Stimulated activated CD4-positive, alpha-beta T cell treated with anti-CD3 and anti-CD28 coated beads, Interleukin-12 subunit alpha, Interleukin-12 subunit beta, amount 100 ng/mL, for 24 hours (primary cell): Measurements from ENCODE around the gene DUSP9.
"Not testable (repeated sequence)": the region's sequence is repeated elsewhere in the genome, so short reads cannot be mapped to it uniquely, and the experiment has no call there.

Experiments used
- DNase-seq, 2 experiments: peaks; one replicate each; pipeline ENCODE4 v3.0.0-alpha.2; 2020; ENCODE audit warnings: low read depth in 2 of 2

Gene DUSP9, protein sequence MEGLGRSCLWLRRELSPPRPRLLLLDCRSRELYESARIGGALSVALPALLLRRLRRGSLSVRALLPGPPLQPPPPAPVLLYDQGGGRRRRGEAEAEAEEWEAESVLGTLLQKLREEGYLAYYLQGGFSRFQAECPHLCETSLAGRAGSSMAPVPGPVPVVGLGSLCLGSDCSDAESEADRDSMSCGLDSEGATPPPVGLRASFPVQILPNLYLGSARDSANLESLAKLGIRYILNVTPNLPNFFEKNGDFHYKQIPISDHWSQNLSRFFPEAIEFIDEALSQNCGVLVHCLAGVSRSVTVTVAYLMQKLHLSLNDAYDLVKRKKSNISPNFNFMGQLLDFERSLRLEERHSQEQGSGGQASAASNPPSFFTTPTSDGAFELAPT

DNA sequence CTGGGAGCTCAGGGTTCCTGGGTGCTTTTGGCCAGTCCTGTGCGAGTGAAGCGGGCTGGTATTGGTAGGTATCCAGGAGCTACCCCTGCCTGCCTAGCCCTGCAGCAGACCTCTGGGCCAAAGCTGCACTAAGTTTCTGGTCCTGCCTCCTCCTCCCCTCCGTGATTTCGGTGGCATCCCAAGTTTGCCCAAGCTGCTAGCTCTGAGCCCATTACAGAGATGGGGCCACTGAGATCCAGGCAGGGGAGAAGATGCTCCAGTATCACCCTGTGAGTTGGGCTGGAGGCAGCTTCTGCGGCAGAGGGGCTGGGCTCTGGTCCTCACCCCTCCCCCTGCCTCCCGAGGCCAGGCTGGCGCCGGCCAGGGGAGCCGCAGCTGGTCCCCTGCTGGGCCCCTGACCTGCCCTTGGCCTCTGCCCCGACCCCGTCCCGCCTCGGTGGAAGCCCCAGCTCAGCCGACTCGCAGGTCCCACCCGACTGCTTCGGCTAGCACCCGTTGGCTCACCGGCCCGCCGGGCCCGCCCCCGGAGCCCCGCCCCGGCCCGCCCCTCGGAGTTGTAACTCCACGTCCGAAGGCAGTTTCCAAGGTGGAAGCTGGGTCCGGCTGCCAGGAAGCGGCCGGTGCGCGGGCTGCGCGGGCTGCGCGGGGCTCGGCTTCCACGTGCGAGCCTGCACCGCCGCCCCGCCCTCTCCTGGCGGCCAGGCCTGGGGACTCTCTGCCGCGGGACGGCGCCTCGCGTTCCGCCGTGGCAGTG is at the start of gene DUSP9:
TSS of gene DUSP9 (plus strand) at position 584 of the 754 bp plus-strand sequence. CDS start 751 bp downstream, outside the sequence.
- no peak for DNase-seq

DNA sequence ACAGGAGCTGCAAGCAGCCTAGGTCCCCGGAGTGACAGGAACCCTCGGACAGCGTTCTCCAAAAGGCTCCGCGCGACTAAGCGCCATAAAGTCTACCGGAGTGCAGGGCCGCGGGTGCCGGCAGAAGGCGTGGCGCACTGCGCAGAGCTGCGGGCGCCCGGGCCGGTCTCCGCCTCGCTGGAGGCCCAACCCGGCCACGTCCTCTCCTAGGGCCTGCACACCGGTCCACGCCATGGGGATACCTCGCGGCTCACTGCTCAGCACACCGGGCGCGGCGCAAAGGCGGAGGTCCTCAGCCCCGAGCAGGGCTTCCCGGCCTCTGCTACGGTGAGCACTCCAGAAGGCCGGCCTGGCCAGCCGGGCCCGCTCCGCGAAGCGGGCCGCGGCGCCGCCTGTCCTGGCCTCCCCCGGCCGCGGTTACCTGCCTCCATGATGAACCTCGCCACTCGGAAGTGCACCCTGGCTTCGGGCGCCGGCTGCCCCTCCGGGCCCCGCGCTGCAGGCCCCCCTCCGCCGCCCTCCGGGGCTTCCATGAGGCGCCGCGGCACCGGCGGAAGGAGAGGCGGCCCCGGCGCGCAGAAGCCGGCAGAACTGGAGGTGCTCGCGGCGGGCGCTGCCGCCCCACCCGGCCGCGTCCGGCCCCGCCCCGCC is 48.3 kb upstream of the DUSP9 start, which contains the start of gene CCNQ:
TSS of gene CCNQ (minus strand) at position 599 of the 651 bp plus-strand sequence. CDS start at position 533, 66 bp downstream.
- no peak for DNase-seq

DNA sequence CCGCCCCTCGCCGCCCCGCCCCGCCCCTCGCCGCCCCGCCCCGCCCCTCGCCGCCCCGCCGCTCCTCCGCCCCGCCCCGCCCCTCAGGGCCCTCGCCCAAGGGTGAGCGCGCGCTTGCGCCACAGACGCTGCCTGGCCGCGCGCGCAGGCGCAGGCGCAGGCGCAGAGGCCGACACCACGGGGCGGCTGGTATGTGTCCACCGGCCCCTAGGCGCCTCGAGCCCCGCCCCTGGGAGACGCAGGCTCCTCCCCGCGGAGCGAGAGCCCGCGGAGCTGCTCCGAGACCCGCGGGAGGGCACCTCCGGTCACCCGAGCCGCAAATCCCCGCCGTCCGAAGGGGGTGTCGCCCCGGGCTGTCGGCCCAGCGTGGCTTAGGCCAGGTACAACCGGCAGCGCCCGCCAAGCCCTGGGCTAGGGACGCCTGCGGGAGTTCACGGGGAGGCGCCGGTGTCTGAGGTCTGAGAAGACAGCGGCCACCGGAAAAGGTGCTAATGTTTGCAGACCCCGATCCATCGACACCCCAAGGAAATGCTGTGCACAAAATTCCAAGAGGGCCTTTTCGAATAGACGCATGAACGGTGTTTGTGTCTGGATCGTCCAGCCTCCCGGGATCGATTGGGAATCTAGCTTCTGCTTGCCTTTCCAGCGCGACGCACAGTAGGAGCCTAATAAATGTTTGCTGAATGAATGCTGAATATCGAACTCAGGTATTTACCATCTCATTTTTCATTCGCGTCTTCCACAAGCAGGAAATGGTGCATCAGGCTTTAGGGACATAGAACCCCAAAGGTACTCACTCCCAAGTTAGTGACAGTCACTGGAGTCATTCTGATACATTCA is 47.6 kb upstream of the DUSP9 start:
- peak; percentile 71 to 74 for DNase-seq

DNA sequence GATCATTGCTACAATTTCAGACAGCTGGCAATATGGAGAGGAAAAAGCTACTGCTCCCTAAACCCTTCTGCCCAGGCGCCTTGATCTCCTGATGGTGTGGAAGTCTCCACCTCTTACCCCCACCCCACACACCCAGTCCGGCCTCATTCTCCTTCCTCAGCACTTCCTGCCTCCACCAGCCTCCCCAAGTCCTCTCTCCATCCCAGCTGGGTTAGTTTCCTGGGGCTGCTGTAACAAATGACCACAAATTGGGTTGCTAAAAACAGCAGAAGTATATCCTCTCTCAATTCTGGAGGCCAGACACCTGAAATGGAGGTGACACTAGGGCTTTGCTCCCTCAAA is 47.0 kb upstream of the DUSP9 start:
- peak in 1 of 2 experiments; percentile 10 for DNase-seq

DNA sequence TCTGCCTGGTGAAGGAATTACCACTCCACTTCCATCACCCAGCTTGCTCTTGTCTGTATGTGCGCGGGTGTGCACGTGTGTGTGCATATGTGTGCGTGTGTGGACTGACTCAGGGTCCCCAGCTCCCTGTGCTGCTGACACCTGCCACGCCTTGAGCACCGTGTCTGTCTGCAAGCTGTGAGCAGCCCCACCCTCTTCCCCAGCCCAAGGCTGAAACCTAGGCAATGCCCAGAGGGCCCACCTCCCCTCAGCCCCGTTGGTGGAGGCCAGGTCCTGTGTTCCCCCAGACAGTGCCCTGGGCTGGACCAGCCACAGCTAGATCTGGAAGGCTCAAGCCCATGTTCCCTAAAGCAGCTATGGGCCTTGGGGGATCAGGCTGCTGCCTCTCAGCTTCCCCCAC is 46.1 kb upstream of the DUSP9 start:
- no peak for DNase-seq

DNA sequence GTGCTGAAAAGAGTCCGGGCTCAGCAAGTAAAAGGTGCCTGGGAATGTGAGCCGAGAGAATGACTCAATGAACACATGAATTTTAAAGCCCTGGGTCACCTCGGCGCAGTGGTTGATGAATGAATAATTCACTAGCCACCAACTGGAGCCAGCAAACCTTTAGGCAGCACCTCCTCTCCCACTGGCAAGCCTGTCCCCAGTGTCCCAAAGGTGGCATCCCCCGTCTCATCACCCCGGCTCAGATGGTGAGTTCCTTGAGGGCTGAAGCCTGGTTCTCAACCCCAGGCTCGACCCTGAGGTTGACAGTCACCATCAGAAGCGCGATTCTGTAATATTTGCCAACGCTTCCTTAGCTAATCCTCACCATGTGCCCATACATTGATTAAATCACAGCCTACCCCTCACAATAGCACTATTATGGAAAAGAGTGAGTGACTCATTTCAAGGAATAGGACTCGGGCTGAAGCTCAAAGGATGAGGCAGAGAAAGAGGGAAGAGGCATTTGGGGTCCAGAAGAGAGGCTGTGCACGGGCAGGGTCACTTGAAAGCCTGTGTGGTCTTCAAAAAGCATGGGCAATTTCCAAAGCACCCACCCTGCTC is 45.4 kb upstream of the DUSP9 start:
- no peak for DNase-seq

DNA sequence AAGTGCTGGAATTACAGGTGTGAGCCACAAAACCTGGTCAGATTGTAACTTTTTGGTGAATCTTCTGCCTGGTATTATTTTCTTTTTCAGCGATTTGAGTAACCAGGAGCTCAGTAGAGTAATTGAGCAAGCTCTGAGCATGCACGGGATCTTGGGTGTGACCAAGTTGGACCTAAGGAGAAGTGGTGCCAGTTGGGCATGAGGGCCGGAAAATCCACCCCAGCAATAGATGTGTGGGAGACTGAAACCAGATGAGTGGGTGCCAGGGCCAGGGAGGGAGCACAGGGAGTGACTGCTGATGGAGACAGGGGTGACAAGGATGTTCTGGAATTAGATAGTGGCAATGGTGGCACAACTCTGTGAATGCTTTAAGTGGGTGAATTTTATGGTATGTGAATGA is 44.4 kb upstream of the DUSP9 start:
- no peak for DNase-seq

DNA sequence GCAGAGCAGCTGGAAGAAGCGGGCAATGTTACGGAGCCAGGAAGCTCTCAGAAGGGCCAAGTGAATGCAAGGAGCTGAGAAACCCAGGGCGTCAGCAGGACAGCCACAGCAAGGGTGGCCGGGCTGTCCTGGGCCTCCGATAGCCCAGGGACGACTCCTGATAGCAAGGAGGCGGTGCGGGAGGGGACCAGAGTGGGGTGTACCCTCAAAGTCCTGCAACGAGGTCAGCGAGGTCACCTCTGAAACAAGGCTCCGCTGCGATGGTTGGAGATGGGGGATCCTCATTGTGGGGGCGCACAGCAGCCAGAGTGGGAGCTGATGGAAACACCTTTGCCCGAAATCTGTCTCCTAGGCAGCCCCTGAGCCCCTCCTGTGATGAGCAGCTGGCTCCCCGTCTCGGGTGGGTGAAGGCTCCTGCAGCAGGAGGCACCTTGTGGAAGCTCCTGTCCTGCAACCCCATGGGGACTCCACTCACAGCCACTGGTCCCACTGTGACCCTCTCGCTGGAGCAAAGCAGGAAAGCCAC is 43.8 kb upstream of the DUSP9 start:
- no peak for DNase-seq

DNA sequence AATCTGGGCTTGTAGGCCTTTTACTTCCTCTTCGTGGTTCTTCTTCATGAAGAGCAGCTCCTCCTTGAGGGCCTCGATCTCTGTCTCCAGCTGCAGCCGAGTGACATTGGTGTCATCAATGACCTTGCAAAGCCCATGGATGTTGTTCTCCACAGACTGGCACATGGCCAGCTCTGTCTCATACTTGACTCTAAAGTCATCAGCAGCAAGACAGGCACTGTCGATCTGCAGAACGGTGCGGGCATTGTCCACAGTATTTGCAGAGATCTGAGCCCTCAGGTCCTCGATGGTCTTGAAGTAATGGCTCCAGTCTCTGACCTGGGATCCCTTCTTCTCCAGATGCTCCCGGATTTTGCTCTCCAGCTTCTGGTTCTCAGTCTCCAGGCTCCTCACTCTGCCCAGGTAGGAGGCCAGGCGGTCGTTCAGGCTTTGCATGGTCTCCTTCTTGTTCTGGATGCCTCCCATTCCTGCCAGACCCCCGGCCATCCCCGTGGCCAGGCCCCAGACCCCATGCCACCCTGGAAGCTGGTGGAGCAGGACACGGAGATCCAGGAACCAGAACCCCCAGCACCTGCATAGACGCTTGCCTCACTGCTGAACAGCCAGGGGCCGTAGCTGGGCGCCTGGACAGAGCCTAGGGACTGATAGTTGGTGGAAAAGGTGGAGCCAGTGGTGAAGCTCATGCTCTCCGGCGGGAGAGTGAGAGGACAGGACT is 42.2 kb upstream of the DUSP9 start:
- DNase-seq = not testable (repeated sequence)

DNA sequence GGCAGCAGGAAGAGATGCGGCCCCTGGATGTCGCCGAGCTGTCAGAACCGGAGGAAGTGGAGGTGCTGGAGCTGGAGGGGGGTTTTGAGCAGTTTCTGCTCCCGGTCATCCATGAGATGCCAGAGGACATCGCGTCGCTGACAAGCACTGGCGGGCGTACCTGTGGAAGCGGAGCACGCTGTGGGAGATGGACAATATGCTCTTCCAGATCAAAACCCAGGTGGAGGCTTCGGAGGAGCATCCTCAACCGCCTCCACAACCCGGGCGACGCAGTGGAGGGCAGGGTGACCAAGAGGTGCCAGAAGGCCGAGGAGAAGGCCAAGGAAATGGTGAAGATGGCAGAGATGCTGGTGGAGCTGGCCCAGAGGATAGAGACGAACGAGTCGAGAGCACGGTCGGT is 40.5 kb upstream of the DUSP9 start:
- DNase-seq = no peak

DNA sequence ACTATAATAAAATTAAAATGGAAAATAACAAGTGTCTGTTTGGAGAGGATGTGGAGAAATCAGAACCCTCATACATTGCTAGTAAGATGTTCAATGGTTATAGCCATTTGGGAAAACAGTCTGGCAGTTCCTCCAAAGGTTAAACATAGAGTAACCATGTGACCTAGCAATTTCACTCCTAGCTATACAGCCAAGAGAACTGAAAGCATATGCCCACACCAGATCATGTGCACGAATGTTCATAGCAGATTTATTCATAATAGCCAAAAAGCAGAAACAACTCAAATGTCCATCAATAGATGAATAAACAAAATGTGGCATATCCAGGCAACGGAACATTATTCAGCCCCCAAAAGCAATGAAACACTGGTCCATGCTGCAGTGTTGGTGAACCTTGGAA is 38.6 kb upstream of the DUSP9 start:
- no peak for DNase-seq

DNA sequence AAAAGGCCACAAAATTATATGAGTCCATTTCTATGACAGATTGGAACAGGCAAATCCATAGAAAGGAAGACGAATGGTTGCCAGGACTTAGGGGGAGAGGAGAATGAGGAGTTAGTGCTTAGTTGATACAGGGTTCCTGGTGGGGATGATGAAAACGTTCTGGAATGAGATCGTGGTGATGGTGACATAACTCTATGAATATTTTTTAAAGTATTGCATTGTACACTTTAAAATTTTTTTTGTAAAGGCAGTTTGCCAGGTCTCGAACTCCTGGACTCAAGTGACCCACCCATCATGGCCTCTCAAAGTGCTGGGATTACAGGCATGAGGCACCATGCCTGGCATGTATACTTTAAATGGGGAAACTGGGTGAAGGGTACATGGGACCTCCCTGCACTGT is 38.2 kb upstream of the DUSP9 start:
- DNase-seq = no peak

DNA sequence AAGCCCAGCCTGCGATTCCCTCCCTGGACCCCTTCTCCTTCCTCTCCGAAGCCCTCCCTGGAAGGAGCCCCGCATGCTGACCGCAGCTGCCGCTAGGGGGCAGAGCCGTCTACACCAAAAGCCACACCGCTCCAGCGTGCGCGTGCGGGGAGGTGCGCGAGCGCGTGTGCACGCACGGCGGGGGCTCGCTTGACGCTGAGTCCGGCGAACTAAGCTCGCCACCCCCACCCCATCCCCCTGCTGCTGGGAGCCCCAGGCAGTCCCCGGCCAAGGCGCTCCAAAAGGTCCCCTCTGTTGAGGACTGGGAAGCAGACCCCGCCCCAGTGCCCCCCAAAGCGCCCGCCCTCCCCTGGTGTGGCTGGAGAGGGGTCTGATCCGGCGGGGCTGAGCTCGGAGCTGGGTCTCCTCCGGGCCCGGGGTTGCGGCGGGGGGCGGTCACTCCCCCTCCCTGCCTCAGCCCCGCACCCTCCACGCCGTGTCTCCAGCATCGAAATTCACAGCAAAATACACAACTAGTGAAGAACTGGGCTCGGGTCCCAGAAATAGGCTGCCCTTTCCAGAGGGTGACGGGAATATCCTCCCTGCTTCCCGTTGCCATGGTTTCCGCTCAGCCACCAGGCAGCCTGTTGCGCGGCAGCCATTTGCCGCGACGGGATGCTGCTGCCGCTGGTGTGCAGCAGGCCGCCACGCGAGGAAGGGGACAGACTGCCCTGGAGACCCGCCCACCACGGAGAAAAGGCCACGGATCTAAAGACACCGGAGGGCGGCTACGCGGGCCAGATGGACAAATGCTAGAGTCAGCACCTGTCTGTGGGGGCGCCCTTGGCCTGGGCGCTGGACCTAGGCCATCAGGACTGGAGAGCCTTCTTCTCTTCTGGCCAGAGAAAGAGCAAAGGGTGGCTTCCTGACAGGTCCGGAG is 36.8 kb upstream of the DUSP9 start:
- peak; percentile 52 to 71 for DNase-seq

DNA sequence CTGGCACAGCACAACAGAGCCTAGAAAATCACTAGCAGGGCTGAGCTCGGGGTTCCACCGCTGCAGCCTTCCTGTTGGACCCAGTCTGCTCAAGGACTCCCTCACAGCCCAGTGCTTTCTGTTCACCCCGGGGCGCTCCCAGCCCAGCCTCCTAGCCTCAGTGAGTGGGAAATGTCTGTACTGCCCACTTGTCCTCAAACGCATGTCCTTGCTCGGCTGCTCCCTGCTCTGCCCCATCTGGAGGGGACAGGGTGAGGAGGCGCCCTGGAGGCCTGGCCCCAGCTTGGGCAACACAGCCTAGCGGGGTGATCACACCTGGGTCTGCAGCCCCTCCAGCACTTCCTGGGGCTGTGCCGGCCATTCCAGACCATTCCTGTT is 36.2 kb upstream of the DUSP9 start:
- DNase-seq = no peak

DNA sequence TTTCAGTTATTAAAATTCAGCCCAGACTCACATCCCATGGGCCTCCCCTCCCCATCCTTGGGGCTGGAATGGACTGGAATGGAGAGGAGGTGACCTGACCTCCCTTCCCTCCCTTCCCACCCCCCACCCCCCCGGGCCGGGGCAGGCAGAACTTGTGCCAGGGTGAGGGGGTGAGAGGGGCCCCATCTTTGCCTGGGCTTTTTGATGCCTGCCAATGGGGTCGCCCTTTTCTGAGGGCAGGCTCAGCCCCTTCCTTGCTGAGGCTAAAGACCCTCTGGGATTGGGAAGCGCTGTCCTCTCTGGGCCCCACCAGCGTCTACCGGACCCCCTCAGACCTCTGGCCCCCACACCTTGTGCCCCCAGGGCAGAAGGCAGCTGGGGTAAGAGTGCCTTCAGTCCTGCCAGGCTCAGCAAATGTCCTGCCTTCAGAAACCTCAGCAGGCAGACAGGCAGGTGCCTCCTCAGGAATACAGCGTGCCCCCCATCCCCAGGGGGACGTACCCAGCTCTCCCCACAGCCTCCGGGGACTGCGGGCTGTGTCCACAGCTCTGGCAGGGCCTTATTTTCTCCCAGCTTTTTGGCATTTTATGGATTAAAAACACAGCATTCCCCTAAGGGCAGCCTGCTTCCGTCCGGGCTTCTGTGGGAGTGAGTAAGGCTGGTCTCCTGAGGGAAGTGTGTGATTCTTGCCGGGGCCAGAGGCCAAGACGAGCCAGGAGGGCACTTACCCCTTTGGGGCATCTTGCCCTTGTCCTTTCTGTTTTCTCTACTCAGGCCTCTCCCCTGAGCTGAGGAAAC is 35.5 kb upstream of the DUSP9 start:
- DNase-seq = no peak

DNA sequence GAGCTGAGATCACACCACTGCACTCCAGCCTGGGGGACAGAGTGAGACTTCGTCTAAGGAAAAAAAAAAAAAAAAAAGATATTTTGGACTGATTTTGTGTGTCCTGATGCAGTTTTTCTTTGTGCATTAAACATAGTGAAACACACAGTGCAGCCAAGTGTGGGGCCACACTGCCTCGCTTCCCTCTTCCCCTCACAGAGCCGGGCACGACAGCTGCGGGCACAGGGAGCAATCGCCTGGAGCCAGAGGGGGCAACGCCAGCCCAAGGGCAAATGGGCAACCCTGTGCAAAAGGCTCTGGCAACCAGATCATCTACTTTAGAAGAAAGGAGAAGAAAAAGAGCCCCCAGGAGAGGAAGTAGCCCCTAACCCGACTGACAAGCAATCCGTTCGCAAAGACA is 34.6 kb upstream of the DUSP9 start:
- DNase-seq = no peak

DNA sequence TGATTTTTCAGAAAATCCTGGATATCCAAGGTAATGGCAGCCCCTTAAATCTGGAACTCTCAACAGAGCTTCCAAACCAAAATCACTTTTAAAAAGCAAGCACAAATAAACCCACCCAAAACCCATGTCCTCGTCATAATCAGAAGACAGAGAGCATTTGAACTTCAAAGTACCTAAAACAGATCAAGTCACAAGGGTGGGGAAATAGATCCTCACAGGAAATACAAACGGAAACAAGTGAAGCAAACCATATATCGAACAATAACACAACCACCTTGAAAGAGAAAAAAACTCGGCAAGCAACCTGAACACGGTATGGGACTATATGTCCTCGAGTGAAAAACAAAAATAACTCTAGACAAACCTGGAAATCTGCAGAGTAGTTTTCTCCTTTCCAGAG is 32.2 kb upstream of the DUSP9 start:
- DNase-seq = no peak

DNA sequence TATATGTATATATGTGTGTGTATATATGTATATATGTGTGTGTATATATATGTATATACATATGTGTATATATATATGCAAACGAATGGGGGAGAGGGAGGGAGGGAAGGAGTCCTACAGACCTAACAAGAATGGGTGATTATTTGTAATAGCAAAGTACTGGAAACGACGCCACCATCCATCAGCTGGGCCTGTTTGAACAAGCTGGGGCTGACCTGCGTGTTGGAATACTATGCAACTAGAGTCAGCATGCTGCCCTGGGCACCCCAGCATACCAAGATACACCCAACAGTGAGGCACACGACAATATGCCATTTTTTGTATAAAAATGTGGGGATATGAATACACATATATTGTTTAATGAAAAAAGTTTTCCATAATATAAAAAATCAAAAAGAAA is 26.4 kb upstream of the DUSP9 start:
- no peak for DNase-seq
